ENCODE results near the gene CTIF. TPM values are rescaled to one million over a fixed set of nuclear protein-coding genes. Genes with fewer than 3 reads are reported as not detected.

CTIF gene
- total and polyA plus RNA-seq, 5 donors from 2014 or later, result 0.23 to 1.8 TPM; not detected in 3

- H3K4me3 Mint-ChIP-seq, result no peak overlapping the region
- no peaks in the 10 kb centered on the region for H3K27me3 Mint-ChIP-seq
- Histone ChIP-seq H3K27ac (ENCODE audit: insufficient read depth, low read length, poor library complexity, severe bottlenecking) (no peak overlapping the region), H3K9me3 (ENCODE audit: control insufficient read depth in 2 of 2, low read length in 2 of 2) (no peaks in the 10 kb centered on the region), H3K4me3 (ENCODE audit: low read depth, low read length) (no peak overlapping the region), H3K36me3 (ENCODE audit: control insufficient read depth, insufficient read depth, low read length) (no peaks in the 10 kb centered on the region), H3K4me1 (ENCODE audit: control insufficient read depth, insufficient read depth, low read length, poor library complexity, severe bottlenecking) (no peaks in the 10 kb centered on the region), H3K27me3 (ENCODE audit: control insufficient read depth, insufficient read depth, low read length) (no peaks in the 10 kb centered on the region)
- DNase-seq (no peak), ATAC-seq (ENCODE audit: low read depth in 2 of 2) (no peak)
- no peaks in the 10 kb centered on the region for H3K36me3 Mint-ChIP-seq
- peaks cover 0 to 2% (median 0%) of the 10 kb centered on the region in 4 donors for H3K4me1 Mint-ChIP-seq
- no peak overlapping the region for H3K27ac Mint-ChIP-seq
- no peaks in the 10 kb centered on the region for H3K9me3 Mint-ChIP-seq
Measured at GRCh38 chr18:48761582-48761981, 222.8 kb downstream of the CTIF start.

- DNase-seq, result no peak
- H3K4me1 Mint-ChIP-seq, result peaks cover 0 to 2% (median under 1%) of the 10 kb centered on the region in 4 donors
- no peak overlapping the region for H3K27ac ChIP-seq (ENCODE audit: insufficient read depth, low read length, poor library complexity, severe bottlenecking)
- no peak for ATAC-seq (ENCODE audit: low read depth in 2 of 2)
- no peaks in the 10 kb centered on the region for H3K27me3 ChIP-seq (ENCODE audit: control insufficient read depth, insufficient read depth, low read length)
- no peaks in the 10 kb centered on the region for H3K36me3 Mint-ChIP-seq
- H3K36me3 ChIP-seq (ENCODE audit: control insufficient read depth, insufficient read depth, low read length), result no peaks in the 10 kb centered on the region
- H3K27me3 Mint-ChIP-seq, result no peaks in the 10 kb centered on the region
- H3K4me1 ChIP-seq (ENCODE audit: control insufficient read depth, insufficient read depth, low read length, poor library complexity, severe bottlenecking), result no peaks in the 10 kb centered on the region
- H3K9me3 Mint-ChIP-seq, result no peaks in the 10 kb centered on the region
- H3K4me3 ChIP-seq (ENCODE audit: low read depth, low read length), result no peak overlapping the region
- H3K4me3 Mint-ChIP-seq, result no peak overlapping the region
- H3K9me3 ChIP-seq (ENCODE audit: control insufficient read depth in 2 of 2, low read length in 2 of 2), result no peaks in the 10 kb centered on the region
- no peak overlapping the region for H3K27ac Mint-ChIP-seq
Measured at GRCh38 chr18:48762022-48762421, 223.2 kb downstream of the CTIF start.

- Histone ChIP-seq H3K36me3 (ENCODE audit: control insufficient read depth, insufficient read depth, low read length) (no peaks in the 10 kb centered on the region), H3K27me3 (ENCODE audit: control insufficient read depth, insufficient read depth, low read length) (no peaks in the 10 kb centered on the region), H3K4me1 (ENCODE audit: control insufficient read depth, insufficient read depth, low read length, poor library complexity, severe bottlenecking) (no peaks in the 10 kb centered on the region), H3K9me3 (ENCODE audit: control insufficient read depth in 2 of 2, low read length in 2 of 2) (no peaks in the 10 kb centered on the region), H3K4me3 (ENCODE audit: low read depth, low read length) (no peak overlapping the region), H3K27ac (ENCODE audit: insufficient read depth, low read length, poor library complexity, severe bottlenecking) (no peak overlapping the region)
- Mint-ChIP-seq H3K36me3 (no peaks in the 10 kb centered on the region), H3K4me1 (peaks cover 4 to 10% (median 7%) of the 10 kb centered on the region in 4 donors), H3K4me3 (no peak overlapping the region), H3K27me3 (no peaks in the 10 kb centered on the region), H3K9me3 (no peaks in the 10 kb centered on the region), H3K27ac (no peak overlapping the region)
- ATAC-seq (ENCODE audit: low read depth in 2 of 2) (no peak), DNase-seq (no peak)
Measured at GRCh38 chr18:48762836-48763718, 224.2 kb downstream of the CTIF start.

- DNase-seq (no peak), ATAC-seq (ENCODE audit: low read depth in 2 of 2) (no peak)
- Mint-ChIP-seq H3K27me3 (no peaks in the 10 kb centered on the region), H3K4me1 (peaks cover 4 to 10% (median 7%) of the 10 kb centered on the region in 4 donors), H3K4me3 (no peak overlapping the region), H3K27ac (no peak overlapping the region), H3K36me3 (no peaks in the 10 kb centered on the region), H3K9me3 (no peaks in the 10 kb centered on the region)
- H3K9me3 ChIP-seq (ENCODE audit: control insufficient read depth in 2 of 2, low read length in 2 of 2), result no peaks in the 10 kb centered on the region
- H3K4me1 ChIP-seq (ENCODE audit: control insufficient read depth, insufficient read depth, low read length, poor library complexity, severe bottlenecking), result no peaks in the 10 kb centered on the region
- no peaks in the 10 kb centered on the region for H3K27me3 ChIP-seq (ENCODE audit: control insufficient read depth, insufficient read depth, low read length)
- no peaks in the 10 kb centered on the region for H3K36me3 ChIP-seq (ENCODE audit: control insufficient read depth, insufficient read depth, low read length)
- H3K27ac ChIP-seq (ENCODE audit: insufficient read depth, low read length, poor library complexity, severe bottlenecking), result no peak overlapping the region
- H3K4me3 ChIP-seq (ENCODE audit: low read depth, low read length), result no peak overlapping the region
Measured at GRCh38 chr18:48763719-48764100, 224.9 kb downstream of the CTIF start.

GRCh38 chr18:48765053-48765452, 226.2 kb downstream of the CTIF start:
- DNase-seq (no peak), ATAC-seq (ENCODE audit: low read depth in 2 of 2) (no peak)
- no peak overlapping the region for H3K27ac Mint-ChIP-seq
- Histone ChIP-seq H3K27ac (ENCODE audit: insufficient read depth, low read length, poor library complexity, severe bottlenecking) (no peak overlapping the region), H3K4me1 (ENCODE audit: control insufficient read depth, insufficient read depth, low read length, poor library complexity, severe bottlenecking) (no peaks in the 10 kb centered on the region), H3K4me3 (ENCODE audit: low read depth, low read length) (no peak overlapping the region), H3K36me3 (ENCODE audit: control insufficient read depth, insufficient read depth, low read length) (no peaks in the 10 kb centered on the region), H3K9me3 (ENCODE audit: control insufficient read depth in 2 of 2, low read length in 2 of 2) (no peaks in the 10 kb centered on the region), H3K27me3 (ENCODE audit: control insufficient read depth, insufficient read depth, low read length) (no peaks in the 10 kb centered on the region)
- H3K9me3 Mint-ChIP-seq, result no peaks in the 10 kb centered on the region
- H3K4me3 Mint-ChIP-seq, result no peak overlapping the region
- no peaks in the 10 kb centered on the region for H3K36me3 Mint-ChIP-seq
- no peaks in the 10 kb centered on the region for H3K27me3 Mint-ChIP-seq
- H3K4me1 Mint-ChIP-seq, result peaks cover 4 to 10% (median 7%) of the 10 kb centered on the region in 4 donors

GRCh38 chr18:48766026-48766425, 227.2 kb downstream of the CTIF start:
- H3K9me3 ChIP-seq (ENCODE audit: control insufficient read depth in 2 of 2, low read length in 2 of 2), result no peaks in the 10 kb centered on the region
- H3K27ac ChIP-seq (ENCODE audit: insufficient read depth, low read length, poor library complexity, severe bottlenecking), result no peak overlapping the region
- peaks cover 4 to 10% (median 7%) of the 10 kb centered on the region in 4 donors for H3K4me1 Mint-ChIP-seq
- no peak overlapping the region for H3K4me3 ChIP-seq (ENCODE audit: low read depth, low read length)
- no peaks in the 10 kb centered on the region for H3K27me3 ChIP-seq (ENCODE audit: control insufficient read depth, insufficient read depth, low read length)
- no peaks in the 10 kb centered on the region for H3K36me3 Mint-ChIP-seq
- H3K36me3 ChIP-seq (ENCODE audit: control insufficient read depth, insufficient read depth, low read length), result no peaks in the 10 kb centered on the region
- DNase-seq, result no peak
- peak overlapping the region in 1 of 3 donors; percentile 53 for H3K27ac Mint-ChIP-seq
- H3K27me3 Mint-ChIP-seq, result no peaks in the 10 kb centered on the region
- ATAC-seq (ENCODE audit: low read depth in 2 of 2), result no peak
- no peaks in the 10 kb centered on the region for H3K4me1 ChIP-seq (ENCODE audit: control insufficient read depth, insufficient read depth, low read length, poor library complexity, severe bottlenecking)
- H3K9me3 Mint-ChIP-seq, result no peaks in the 10 kb centered on the region
- H3K4me3 Mint-ChIP-seq, result no peak overlapping the region

GRCh38 chr18:48766487-48766886, 227.7 kb downstream of the CTIF start:
- peaks cover 4 to 10% (median 7%) of the 10 kb centered on the region in 4 donors for H3K4me1 Mint-ChIP-seq
- Histone ChIP-seq H3K4me3 (ENCODE audit: low read depth, low read length) (no peak overlapping the region), H3K9me3 (ENCODE audit: control insufficient read depth in 2 of 2, low read length in 2 of 2) (no peaks in the 10 kb centered on the region), H3K36me3 (ENCODE audit: control insufficient read depth, insufficient read depth, low read length) (no peaks in the 10 kb centered on the region), H3K4me1 (ENCODE audit: control insufficient read depth, insufficient read depth, low read length, poor library complexity, severe bottlenecking) (no peaks in the 10 kb centered on the region), H3K27ac (ENCODE audit: insufficient read depth, low read length, poor library complexity, severe bottlenecking) (no peak overlapping the region), H3K27me3 (ENCODE audit: control insufficient read depth, insufficient read depth, low read length) (no peaks in the 10 kb centered on the region)
- DNase-seq (no peak), ATAC-seq (ENCODE audit: low read depth in 2 of 2) (no peak)
- H3K4me3 Mint-ChIP-seq, result no peak overlapping the region
- H3K27ac Mint-ChIP-seq, result peak overlapping the region in 2 of 3 donors; percentile 37 to 53
- H3K27me3 Mint-ChIP-seq, result no peaks in the 10 kb centered on the region
- no peaks in the 10 kb centered on the region for H3K9me3 Mint-ChIP-seq
- no peaks in the 10 kb centered on the region for H3K36me3 Mint-ChIP-seq
